TTC549 (cell line): ENCODE data around the gene OTOP3.

Experiments used
- FAIRE-seq: peaks from 2 replicates; lab custom pipeline; 2012; peaks lifted over from hg19 to GRCh38; lab: Jason Lieb, UNC

Gene OTOP3

DNA sequence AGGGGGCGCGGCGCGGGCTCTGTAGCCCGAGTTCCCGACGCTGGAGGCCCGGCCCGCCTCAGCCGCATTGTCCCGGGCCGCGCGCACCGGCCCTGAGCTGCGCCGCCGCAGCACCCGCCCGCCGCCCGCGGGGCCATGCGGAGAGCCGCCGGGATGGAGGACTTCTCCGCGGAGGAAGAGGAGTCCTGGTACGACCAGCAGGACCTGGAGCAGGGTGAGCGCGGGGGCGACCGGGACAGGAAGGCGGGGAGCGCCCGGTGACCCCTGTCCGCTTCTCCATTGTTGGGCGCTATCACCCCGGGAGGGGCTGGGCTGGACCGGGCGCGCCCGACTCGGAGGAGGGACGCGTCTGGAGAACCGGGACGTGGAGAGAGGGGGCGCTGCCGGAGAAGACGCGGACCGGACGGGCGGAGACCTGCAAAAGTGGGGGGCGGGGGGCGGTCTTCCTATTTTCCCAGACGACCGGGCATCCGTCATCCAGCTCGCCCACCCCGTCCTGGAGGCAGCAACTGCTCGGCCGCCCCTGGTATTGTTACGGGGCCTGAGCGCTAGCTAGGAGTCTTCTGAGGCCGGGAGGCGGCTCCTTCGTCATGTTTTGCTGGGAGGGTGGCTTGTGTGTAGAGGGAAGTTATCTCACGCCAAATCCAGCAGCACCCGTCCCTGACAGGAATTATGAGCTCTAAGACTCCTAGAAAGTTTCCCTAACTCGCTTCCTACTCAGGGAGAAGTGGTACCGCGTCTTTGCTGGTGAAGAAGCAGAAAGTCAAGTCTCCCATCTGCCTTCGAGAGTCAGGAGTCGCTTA is 52.4 kb downstream of the OTOP3 start:
- no peak for FAIRE-seq

DNA sequence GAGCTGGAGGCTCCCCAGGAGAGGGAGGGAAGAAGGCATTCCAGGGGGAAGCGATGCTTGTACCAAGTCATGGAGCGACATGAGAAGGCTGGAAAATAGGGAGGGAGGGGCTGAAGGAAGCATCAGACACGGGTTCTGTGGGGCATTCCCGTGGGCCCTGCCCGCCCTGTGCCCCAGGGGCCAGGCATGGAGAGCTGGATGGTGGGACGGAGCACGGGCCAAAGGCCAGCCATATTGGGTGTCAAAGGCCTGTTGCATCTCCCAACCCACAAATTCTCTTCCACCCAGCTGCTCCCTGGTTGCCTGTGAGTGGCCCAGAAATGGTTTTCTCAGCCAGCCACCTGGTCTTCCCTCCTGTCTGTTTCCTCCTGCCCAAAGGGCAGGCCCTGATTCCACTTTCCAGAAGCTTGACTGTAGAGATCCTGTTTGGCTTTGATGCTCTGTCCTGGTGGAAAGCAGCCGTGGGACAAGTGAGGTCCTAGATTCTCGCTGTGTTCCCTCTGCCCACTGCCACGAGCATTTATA is 54.9 kb downstream of the OTOP3 start:
- FAIRE-seq, result no peak

DNA sequence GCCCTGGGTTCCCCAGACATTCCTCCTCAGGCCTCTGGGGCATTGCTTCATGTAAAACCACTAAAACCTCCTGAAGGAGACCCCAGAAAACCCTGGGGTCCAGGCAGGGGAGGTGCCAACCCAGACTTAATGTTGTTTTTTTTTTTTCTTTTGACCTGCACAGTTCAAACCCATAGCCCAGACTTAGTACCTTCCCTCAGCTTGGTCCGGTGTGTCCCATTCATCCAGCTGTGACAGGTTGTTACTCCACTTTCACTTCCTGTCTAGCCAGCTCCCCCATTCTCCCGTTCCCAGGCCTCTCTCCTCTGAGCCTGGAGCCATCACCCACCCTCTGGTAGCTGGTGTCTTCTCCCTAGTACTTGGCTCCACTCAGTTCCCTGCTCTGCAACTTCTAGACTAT is 56.5 kb downstream of the OTOP3 start:
- FAIRE-seq, result no peak

DNA sequence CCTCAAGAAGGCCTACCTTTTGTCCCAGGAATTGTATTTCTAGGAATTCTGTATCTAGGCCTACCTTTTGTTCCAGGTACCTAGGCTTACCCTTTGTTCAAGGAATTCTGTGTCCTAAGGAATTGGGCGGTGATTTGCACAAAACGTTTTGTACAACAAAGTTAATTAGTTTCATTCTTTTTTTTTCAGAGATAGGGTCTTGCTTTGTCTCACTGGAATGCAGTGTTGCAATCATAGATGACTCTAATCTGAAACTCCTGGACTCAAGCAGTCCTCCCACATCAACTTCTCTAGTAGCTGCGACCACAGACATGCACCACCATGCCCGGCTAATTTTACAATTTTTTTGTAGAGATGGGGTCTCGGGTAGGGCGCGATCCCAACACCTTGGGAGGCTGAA is 58.7 kb downstream of the OTOP3 start:
- FAIRE-seq, result no peak

DNA sequence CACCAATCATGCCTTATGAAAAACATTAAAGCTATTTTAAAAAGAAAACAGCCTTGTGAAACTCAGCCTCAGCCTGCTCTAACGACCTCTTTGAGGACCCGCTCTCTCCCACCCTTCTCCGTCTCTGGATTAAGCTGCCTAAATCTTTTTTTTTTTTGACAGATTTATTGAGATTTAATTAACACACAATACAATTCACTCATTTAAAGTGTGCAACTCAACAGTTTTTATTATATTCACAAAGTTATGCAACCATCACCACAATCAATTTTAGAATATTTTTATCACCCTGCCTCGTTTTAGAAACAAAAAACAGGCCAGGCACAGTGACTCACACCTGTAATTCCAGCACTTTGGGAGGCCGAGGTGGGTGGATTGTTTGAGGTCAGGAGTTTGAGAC is 60.1 kb downstream of the OTOP3 start:
- no peak for FAIRE-seq

DNA sequence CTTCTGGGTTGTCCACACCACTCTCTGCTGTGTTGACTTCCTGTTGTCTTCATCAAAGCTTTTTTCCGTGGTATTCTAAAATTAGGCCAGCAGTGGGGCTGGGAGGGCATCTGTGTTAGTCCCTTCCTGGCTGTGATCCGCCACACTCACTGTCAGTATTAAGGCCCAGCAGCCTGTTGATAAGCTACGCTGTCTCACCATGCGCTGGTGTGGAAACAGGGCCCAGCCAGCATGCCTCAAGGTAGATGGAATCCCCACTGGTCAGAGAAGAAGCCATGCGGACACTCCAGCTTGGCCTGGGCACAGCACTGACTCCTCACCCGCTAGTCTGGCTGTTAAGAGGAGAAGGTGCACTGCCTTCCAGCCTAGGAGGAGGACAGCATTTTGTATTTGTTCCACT is 63.1 kb downstream of the OTOP3 start:
- FAIRE-seq, result no peak

DNA sequence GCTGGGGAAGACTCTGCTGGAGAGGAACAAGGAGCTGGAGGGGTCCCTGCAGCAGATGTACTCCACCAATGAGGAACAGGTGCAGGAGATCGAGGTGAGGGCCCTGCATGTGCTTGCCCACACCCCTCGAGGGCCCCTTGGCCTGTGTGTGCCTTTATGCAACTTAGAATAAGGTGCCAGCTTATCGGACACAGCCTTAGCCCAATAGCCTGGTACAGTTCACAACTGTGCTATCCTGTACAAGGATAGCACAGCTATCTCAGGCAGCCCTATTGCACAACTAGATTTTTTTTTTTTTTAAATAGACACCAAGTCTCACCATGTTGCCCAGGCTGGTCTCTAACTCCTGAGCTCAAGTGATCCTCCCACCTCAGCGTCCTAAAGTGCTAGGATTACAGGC is 63.8 kb downstream of the OTOP3 start:
- FAIRE-seq, result no peak
